Occipital lobe (tissue), 2 donors: Measurements from ENCODE around the gene KCNJ1. TPM values are rescaled to one million over a fixed set of nuclear protein-coding genes. Genes with fewer than 3 reads are reported as not detected.

Experiments
- DNase-seq: peaks from one replicate; lab custom pipeline; 2025; lab: John Stamatoyannopoulos, UW
- total RNA-seq: library from RNA; depleted of rRNA; stranded (reverse); fragments of >200 nt; gene quantifications from one replicate; pipeline ENCODE4 v1.2.3, GENCODE V29; 2014

KCNJ1 gene
- total RNA-seq, 1 donor from 2014 or later: not detected

GRCh38 chr11:128901653-128902514, 34.8 kb upstream of the KCNJ1 start:
- no peak for DNase-seq

- DNase-seq: no peak
Observed at GRCh38 chr11:128900468-128900867, 33.4 kb upstream of the KCNJ1 start.

DNA sequence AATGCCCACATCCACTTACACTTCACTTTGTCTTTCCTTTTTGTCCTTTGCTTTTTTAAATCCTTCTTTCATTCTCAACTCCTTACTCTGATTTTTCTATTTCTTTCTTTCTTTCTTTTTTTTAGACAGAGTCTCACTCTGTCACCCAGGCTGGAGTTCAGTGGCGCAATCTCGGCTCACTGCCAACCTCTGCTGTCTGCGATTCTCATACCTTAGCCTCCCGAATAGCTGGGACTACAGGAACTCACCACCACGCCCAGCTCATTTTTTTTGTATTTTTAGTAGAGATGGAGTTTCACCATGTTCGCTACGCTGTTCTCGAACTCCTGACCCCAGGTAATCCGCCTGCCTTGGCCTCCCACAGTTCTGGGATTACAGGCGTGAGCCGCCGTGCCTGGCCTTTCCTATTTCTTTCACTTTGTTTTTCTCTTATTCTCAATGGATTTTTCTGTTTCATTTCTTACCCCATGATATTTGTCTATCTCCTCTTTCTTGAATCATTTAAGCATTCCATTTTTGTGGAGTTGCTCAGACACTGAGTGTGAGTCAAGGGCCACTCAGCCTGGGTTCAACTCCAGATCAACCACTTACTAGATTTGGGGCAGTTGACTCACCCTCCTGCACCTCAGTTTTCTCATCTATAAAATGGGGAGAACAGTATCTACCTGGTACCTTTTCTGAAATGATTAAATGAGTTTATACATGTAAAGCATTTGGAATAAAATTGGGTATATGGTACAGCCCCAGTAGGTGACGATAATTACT, 31.7 kb upstream of the KCNJ1 start:
- no peak for DNase-seq

DNA sequence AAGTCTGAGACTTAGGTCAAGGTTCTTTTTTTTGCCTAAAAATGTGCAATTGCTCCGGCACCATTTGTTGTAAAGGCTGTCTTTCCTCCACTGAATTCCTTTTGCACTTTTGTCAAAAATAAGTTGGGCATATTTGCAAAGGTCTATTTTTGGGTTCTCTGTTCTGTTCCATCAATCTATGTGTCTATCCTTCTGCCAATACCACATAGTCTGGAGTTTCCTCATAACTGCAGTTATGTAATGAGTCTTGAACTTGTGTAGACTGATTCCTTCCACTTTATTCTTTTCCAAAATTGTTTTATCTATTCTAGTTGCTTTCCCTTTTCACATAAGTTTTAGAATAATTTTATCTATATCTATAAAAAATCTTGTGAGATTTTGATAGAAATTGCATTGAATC, 30.7 kb upstream of the KCNJ1 start:
- no peak for DNase-seq

- no peak for DNase-seq
Observed at GRCh38 chr11:128896356-128896755, 29.3 kb upstream of the KCNJ1 start.

DNA sequence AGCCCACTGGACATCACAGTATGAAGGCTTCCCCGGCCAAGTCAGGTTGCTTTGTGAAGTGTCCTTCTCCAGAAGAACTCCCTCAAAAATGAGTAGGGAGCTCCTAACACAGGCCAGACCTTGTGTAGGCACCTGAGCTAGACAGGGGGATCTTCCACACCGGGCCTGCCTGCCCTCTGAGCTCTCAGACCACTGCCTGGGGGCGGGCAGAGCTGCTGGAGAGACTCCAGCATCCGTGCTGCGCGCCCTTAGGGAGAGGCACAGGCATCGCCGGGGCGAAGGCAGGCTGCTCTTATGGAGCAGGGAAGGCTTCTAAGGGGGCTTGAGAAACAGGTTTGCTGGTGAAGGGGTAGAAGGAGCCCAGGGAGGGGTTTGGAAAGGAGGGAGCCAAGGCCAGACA, 28.4 kb upstream of the KCNJ1 start:
- DNase-seq: no peak

- DNase-seq: no peak
Observed at GRCh38 chr11:128894685-128895084, 27.6 kb upstream of the KCNJ1 start.

DNA sequence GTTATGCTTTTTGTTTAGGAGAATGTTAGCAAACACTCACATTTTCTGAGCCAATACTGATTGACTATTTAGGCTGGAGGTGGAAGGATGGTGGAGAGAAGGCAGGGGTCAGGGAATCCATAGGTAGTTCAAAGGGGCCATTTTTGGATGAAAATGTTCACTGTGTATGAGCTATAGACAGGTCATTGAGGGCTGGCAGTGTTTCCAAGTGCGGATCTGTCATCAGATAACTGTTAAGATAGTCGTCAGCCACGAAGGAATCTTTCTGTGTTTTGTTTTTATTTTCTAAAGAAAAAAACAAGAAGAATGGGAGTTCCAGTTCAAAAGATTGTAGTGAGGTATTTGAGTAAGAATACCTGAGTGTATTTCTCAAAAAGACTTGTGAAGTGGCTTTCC, 27.2 kb upstream of the KCNJ1 start:
- no peak for DNase-seq

- DNase-seq: no peak
Observed at GRCh38 chr11:128893578-128894285, 26.6 kb upstream of the KCNJ1 start.

- DNase-seq: no peak
Observed at GRCh38 chr11:128892866-128893565, 25.9 kb upstream of the KCNJ1 start.

DNA sequence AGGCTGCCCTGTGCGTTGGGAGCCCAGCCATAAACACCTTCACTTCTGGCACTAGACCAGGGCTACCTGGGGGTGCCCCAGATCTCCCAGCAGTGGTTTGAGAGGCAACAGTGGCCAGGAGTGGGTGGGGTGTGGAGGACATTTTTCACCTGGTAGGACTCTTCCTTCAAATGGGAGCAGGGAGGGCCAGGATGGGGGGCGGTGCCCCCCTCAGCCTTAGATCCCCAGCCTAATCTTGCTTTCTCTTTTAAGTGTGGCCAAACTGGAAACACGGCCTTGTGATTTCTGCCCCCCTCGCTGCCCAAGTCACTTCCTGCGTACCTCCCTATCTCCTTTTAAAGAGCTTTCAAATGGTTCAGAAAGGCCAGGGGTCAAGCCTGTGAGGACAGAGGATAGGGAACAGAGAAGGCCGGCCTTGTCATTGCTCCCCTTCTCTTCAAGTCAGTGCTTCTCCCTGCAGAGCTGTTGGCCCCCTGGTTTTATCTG, 24.9 kb upstream of the KCNJ1 start:
- no peak for DNase-seq

DNA sequence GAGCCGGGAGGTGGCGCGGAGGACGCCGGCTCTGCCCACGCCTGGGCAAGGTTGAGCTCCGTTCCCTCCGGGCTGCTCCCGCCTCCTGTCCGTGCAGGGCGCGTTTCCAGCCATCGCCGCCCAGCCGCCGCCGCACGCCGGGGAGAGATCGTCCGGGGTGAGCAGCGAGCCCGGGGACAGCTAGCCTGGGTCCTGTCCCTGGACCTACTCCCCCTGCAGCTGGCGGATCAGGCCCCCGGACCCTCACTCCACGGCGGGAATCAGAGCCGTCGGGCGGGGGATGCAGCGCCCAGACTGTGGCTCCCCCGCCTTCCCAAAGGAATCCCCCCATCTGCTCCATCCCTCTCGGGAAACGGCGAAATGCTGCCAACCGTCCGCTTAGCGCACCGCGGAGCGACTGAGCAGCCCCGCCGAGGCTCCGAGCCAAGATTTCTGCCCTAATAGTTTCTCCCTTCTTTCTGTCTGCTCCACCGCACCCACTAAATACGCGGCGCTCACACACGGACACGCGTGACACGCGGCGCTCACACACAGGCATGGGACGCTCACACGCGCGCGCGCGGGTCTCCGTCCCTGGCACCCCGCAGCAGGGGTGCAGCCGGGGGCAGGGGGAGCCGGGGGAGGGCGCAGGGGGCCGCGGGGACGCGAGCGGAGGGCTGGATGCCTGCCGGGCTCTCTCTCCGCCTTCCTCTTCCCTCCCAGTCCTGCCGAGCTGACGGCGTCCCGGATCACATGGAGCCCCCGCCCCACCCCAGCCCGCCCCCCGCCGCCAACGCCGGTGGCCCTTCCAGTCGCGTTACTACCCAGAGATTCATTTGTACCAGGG, 23.7 kb upstream of the KCNJ1 start, which contains the start of gene KCNJ5:
TSS of gene KCNJ5 (plus strand) at position 814 of the 826 bp plus-strand sequence. CDS start 19,918 bp downstream, outside the sequence.
- no peak for DNase-seq

DNA sequence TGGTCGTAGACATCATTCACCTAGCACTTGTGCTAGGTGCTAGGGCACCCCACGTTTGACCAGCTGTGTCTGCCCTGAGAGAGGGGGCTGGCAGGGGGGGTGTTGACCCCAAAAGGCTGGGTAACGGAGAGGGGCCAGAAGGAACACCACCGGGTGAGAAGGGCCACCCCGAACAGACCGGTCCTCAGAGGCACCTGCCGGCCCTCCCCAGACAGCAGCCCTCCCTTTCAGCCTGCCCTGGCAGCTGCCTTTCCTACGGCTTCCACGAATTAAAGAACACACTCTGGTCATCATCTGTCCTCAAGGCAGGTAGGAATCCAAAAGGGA, 23.1 kb upstream of the KCNJ1 start:
- no peak for DNase-seq

DNA sequence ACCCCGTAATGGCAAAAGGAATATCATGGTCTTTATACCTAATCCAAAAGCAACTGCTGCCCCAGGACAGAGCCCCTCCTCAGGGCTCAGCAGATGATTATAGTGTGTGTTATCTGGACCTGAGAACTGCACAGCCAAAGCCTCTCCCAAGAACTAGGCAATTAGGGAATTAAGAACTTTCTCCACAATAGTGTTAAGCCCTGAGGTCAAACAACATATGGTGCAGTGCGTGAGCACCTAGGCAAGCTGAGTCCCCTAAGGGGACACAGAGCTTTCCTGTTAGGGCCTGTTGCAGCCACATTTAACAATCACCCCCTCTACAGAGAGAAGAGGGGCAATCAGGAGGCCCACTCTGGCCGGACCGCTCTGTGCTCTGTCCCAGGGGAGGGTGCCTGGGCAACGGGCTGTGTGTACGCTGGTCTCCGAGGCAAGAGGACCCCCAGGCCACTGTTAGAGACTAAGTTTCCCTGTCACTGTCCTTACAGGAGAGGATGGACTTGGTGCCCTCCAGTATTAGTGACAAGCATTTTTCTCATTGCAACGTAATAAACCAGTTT, 22.6 kb upstream of the KCNJ1 start:
- DNase-seq: no peak

GRCh38 chr11:128888034-128888985, 21.2 kb upstream of the KCNJ1 start:
- no peak for DNase-seq

DNA sequence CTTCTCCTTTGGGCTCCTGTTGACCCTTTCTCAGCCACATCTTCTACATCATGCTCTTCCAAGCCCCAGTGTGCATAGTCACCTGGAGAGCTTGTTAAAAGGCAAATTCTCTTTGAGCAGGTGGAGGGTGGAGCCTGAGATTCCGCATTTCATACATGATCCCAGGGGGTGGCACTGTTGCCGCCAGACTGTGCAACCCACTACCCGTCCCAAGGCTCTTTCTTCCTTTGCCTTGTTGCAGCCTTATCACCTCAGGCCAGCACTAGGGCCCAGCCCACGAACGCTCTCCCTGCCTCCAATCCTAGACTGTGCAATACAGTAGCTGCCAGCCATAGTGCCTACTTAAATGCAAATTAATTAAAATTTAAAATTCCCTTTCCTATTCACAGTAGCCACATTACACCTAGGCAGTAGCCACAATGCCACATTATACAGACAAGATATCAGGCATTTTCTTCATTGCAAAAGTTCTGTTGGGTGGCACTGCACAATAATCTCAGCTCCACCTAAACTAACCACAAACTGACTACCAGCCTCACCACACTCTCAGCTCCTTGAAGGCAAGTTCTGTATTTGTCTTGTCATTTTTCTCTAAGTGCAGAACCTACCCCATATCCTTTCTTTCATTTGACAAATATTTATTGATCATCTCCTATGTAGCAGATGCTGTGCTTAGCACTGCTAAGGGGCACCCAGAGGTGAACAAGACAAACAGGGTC, 19.5 kb upstream of the KCNJ1 start:
- DNase-seq: no peak

- DNase-seq: no peak
Observed at GRCh38 chr11:128884703-128885338, 17.7 kb upstream of the KCNJ1 start.

DNA sequence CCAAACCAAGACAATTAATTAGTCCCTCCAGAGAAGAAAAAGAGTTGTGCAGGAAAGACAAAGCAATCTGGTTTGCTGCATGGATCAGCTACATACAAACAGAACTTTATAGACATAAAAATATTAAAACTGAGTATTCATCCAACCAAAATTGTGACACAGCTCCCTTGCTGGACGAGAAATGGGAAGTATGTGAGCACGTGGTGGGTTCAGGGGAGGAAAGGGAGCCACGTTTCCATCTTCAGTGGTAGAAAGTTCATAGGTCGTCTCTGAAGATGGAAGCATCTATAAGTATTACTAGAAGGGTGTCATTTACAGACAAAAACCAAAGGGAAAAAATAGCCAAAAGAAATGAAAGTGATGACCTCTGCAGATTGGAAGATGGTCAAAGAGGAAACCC, 17.0 kb upstream of the KCNJ1 start:
- DNase-seq: no peak
